ENCODE data around the gene SOCS7.

SOCS7 gene

GRCh38 chr17:38421871-38422827 is 70.5 kb downstream of the SOCS7 start:
- in situ Hi-C loops (cut with HindIII; ENCODE audit: low pct_unique_long_range_greater_than_20kb, low sequenced_read_pairs), result no loop called here
- DNase-seq (ENCODE audit: low read depth in 1 of 2, low spot score in 1 of 2), result no peak
- TF ChIP-seq JUND (IDR thresholded peaks at IDR 0.05; ENCODE audit: low read depth), result no peak

GRCh38 chr17:38424297-38424972 is 72.8 kb downstream of the SOCS7 start:
- TF ChIP-seq JUND (IDR thresholded peaks at IDR 0.05; ENCODE audit: low read depth), result no peak
- DNase-seq (ENCODE audit: low read depth in 1 of 2, low spot score in 1 of 2), result no peak
- in situ Hi-C loops (cut with HindIII; ENCODE audit: low pct_unique_long_range_greater_than_20kb, low sequenced_read_pairs), result no loop called here

- in situ Hi-C loops (cut with HindIII; ENCODE audit: low pct_unique_long_range_greater_than_20kb, low sequenced_read_pairs), result no loop called here
- TF ChIP-seq JUND (IDR thresholded peaks at IDR 0.05; ENCODE audit: low read depth), result no peak
- no peak for DNase-seq (ENCODE audit: low read depth in 1 of 2, low spot score in 1 of 2)
Observed at GRCh38 chr17:38425031-38425430, 73.4 kb downstream of the SOCS7 start.

- TF ChIP-seq JUND (IDR thresholded peaks at IDR 0.05; ENCODE audit: low read depth), result no peak
- DNase-seq (ENCODE audit: low read depth in 1 of 2, low spot score in 1 of 2), result no peak
- in situ Hi-C loops (cut with HindIII; ENCODE audit: low pct_unique_long_range_greater_than_20kb, low sequenced_read_pairs), result no loop called here
Observed at GRCh38 chr17:38425744-38426143, 74.1 kb downstream of the SOCS7 start.

- DNase-seq (ENCODE audit: low read depth in 1 of 2, low spot score in 1 of 2), result no peak
- no peak for TF ChIP-seq JUND (IDR thresholded peaks at IDR 0.05; ENCODE audit: low read depth)
- in situ Hi-C loops (cut with HindIII; ENCODE audit: low pct_unique_long_range_greater_than_20kb, low sequenced_read_pairs), result no loop called here
Observed at GRCh38 chr17:38426441-38426840, 74.8 kb downstream of the SOCS7 start.

- no peak for DNase-seq (ENCODE audit: low read depth in 1 of 2, low spot score in 1 of 2)
- TF ChIP-seq JUND (IDR thresholded peaks at IDR 0.05; ENCODE audit: low read depth), result no peak
- in situ Hi-C loops (cut with HindIII; ENCODE audit: low pct_unique_long_range_greater_than_20kb, low sequenced_read_pairs), result no loop called here
Observed at GRCh38 chr17:38427160-38427949, 75.7 kb downstream of the SOCS7 start.

- TF ChIP-seq JUND (IDR thresholded peaks at IDR 0.05; ENCODE audit: low read depth), result no peak
- in situ Hi-C loops (cut with HindIII; ENCODE audit: low pct_unique_long_range_greater_than_20kb, low sequenced_read_pairs), result no loop called here
- DNase-seq (ENCODE audit: low read depth in 1 of 2, low spot score in 1 of 2), result peak; percentile 62 to 73
Observed at GRCh38 chr17:38428112-38428642, 76.5 kb downstream of the SOCS7 start, which contains the start of gene ARHGAP23. Gene ARHGAP23, plus strand, starts transcription at chr17:38428464. Its CDS starts 22 bp downstream, at chr17:38428486.

GRCh38 chr17:38428643-38429371 is 77.2 kb downstream of the SOCS7 start:
- in situ Hi-C loops (cut with HindIII; ENCODE audit: low pct_unique_long_range_greater_than_20kb, low sequenced_read_pairs), result no loop called here
- no peak for DNase-seq (ENCODE audit: low read depth in 1 of 2, low spot score in 1 of 2)
- no peak for TF ChIP-seq JUND (IDR thresholded peaks at IDR 0.05; ENCODE audit: low read depth)

GRCh38 chr17:38429476-38430100 is 77.9 kb downstream of the SOCS7 start:
- peak; percentile 77 to 86 for DNase-seq (ENCODE audit: low read depth in 1 of 2, low spot score in 1 of 2)
- no peak for TF ChIP-seq JUND (IDR thresholded peaks at IDR 0.05; ENCODE audit: low read depth)
- in situ Hi-C loops (cut with HindIII; ENCODE audit: low pct_unique_long_range_greater_than_20kb, low sequenced_read_pairs), result no loop called here

GRCh38 chr17:38430316-38430715 is 78.7 kb downstream of the SOCS7 start:
- in situ Hi-C loops (cut with HindIII; ENCODE audit: low pct_unique_long_range_greater_than_20kb, low sequenced_read_pairs), result no loop called here
- no peak for DNase-seq (ENCODE audit: low read depth in 1 of 2, low spot score in 1 of 2)
- TF ChIP-seq JUND (IDR thresholded peaks at IDR 0.05; ENCODE audit: low read depth), result no peak

GRCh38 chr17:38430822-38431221 is 79.2 kb downstream of the SOCS7 start:
- in situ Hi-C loops (cut with HindIII; ENCODE audit: low pct_unique_long_range_greater_than_20kb, low sequenced_read_pairs), result no loop called here
- no peak for DNase-seq (ENCODE audit: low read depth in 1 of 2, low spot score in 1 of 2)
- TF ChIP-seq JUND (IDR thresholded peaks at IDR 0.05; ENCODE audit: low read depth), result no peak

Data from T47D (cell line).